ENCODE measurements around the gene UBE2E3.

The UBE2E3 gene

DNA sequence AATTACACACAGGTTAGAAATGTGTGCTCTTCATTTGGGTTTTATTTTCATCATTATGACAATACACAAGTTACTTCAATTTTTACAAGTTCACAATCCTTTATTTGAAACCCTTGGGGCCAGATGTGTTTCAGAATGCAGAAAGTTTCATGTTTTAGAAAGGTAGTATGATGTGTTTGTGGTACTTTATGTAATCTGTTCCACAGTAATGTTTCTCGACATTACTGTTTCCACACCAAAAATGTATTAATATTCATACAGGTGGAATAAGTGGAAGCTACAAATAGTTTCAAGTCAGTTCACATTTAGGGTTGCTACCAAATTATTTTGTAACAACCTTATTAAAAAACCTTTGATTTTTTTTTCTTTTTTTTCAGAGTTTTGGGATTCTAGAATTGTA, 10.4 kb downstream of the UBE2E3 start:
- Mint-ChIP-seq H3K9me3 (no peaks in the 10 kb centered on the region), H3K27me3 (no peaks in the 10 kb centered on the region), H3K27ac (no peak overlapping the region), H3K4me3 (no peak overlapping the region), H3K36me3 (ENCODE audit: low read depth) (peaks cover 37% of the 10 kb centered on the region), H3K4me1 (ENCODE audit: low read depth) (peaks cover 11% of the 10 kb centered on the region)

GRCh38 chr2:180991361-180991760, 11.0 kb downstream of the UBE2E3 start:
- Mint-ChIP-seq H3K4me1 (ENCODE audit: low read depth) (peaks cover 7% of the 10 kb centered on the region), H3K27ac (no peak overlapping the region), H3K4me3 (no peak overlapping the region), H3K27me3 (no peaks in the 10 kb centered on the region), H3K9me3 (no peaks in the 10 kb centered on the region), H3K36me3 (ENCODE audit: low read depth) (peaks cover 33% of the 10 kb centered on the region)

DNA sequence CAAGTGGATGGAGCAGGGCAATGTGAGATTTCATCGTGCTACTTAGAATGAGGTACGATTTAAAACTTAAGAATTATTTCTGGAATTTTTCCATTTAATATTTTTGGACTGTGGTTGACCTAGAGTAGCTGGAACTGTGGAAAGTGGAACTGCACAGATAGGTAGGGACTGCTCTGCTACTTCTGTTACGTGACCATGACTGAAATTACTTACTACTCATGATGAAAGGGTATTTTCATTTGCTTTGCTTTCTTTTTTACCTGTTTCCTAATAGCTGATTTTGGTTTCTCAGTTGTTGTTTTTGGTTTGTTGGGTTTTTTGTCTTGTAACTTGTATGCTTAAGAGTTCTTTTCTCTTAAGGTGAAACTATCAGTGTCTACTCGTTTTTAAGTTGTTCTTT, 11.4 kb downstream of the UBE2E3 start:
- Mint-ChIP-seq H3K27ac (no peak overlapping the region), H3K4me1 (ENCODE audit: low read depth) (peaks cover 7% of the 10 kb centered on the region), H3K27me3 (no peaks in the 10 kb centered on the region), H3K4me3 (no peak overlapping the region), H3K9me3 (no peaks in the 10 kb centered on the region), H3K36me3 (ENCODE audit: low read depth) (peaks cover 34% of the 10 kb centered on the region)

GRCh38 chr2:180992994-180993393, 12.6 kb downstream of the UBE2E3 start:
- Mint-ChIP-seq H3K27me3 (no peaks in the 10 kb centered on the region), H3K4me1 (ENCODE audit: low read depth) (peaks cover 11% of the 10 kb centered on the region), H3K9me3 (no peaks in the 10 kb centered on the region), H3K36me3 (ENCODE audit: low read depth) (peaks cover 46% of the 10 kb centered on the region), H3K27ac (no peak overlapping the region), H3K4me3 (no peak overlapping the region)

DNA sequence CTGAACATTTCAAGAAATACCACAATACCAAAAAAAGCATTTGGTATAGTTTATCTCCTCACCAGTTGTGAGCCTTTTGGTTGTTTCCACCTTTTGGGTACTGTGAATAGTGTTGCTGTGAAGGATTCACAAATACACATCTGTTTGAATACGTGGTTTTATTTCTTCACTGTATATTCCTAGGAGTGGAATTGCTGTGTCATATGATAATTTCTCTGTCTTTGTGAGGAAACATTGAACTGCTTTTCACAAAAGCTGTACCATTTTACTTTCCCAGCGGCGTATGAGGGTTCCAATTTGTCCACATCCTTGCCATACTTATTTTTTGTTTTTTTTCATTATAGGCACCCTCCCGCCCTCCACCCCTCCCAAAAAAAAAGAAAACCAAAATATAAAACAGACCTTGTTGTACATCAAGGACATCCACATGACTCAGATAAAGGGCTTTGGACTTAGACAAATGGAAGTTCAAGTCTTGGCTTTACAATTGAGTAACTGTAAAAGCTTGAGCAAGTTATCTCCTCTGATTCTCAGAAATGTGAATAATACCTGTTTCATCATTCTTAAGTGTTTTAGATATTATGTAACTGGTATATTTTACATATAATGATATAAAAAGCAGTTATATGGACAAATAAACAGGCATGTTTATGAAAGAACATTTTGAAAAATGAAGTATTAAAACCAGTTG, 19.0 kb downstream of the UBE2E3 start:
- no peaks in the 10 kb centered on the region for H3K9me3 Mint-ChIP-seq
- no peaks in the 10 kb centered on the region for H3K27me3 Mint-ChIP-seq
- peaks cover 23% of the 10 kb centered on the region for H3K36me3 Mint-ChIP-seq (ENCODE audit: low read depth)
- H3K4me3 Mint-ChIP-seq, result no peak overlapping the region
- H3K4me1 Mint-ChIP-seq (ENCODE audit: low read depth), result peaks cover 4% of the 10 kb centered on the region
- no peak overlapping the region for H3K27ac Mint-ChIP-seq

- Mint-ChIP-seq H3K27me3 (no peaks in the 10 kb centered on the region), H3K36me3 (ENCODE audit: low read depth) (peaks cover 5% of the 10 kb centered on the region), H3K27ac (no peak overlapping the region), H3K4me1 (ENCODE audit: low read depth) (no peaks in the 10 kb centered on the region), H3K4me3 (no peak overlapping the region), H3K9me3 (no peaks in the 10 kb centered on the region)
These were observed 24.4 kb downstream of the UBE2E3 start for GRCh38 chr2:181004647-181005325.

DNA sequence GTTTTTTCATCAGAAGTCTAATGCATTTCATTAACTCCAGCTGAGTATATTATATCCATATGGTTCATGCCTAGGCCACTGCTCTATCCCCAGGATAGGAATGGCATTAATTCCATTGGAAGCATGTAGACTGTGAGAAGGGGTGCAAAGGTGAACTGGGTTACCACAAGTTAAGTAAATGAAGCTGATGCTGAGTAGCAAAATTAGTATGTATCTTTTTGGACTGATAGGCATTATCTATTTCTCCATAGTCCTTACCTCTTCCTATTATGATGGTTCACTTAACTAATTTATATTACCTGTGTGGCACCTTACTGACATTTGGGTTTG, 24.9 kb downstream of the UBE2E3 start:
- no peak overlapping the region for H3K27ac Mint-ChIP-seq
- no peak overlapping the region for H3K4me3 Mint-ChIP-seq
- no peaks in the 10 kb centered on the region for H3K27me3 Mint-ChIP-seq
- peaks cover 3% of the 10 kb centered on the region for H3K4me1 Mint-ChIP-seq (ENCODE audit: low read depth)
- H3K36me3 Mint-ChIP-seq (ENCODE audit: low read depth), result peaks cover 5% of the 10 kb centered on the region
- H3K9me3 Mint-ChIP-seq, result no peaks in the 10 kb centered on the region

- H3K36me3 Mint-ChIP-seq (ENCODE audit: low read depth), result peaks cover 5% of the 10 kb centered on the region
- peaks cover 7% of the 10 kb centered on the region for H3K4me1 Mint-ChIP-seq (ENCODE audit: low read depth)
- H3K4me3 Mint-ChIP-seq, result no peak overlapping the region
- H3K9me3 Mint-ChIP-seq, result no peaks in the 10 kb centered on the region
- no peak overlapping the region for H3K27ac Mint-ChIP-seq
- H3K27me3 Mint-ChIP-seq, result no peaks in the 10 kb centered on the region
These were observed 25.4 kb downstream of the UBE2E3 start for GRCh38 chr2:181005809-181006208.

DNA sequence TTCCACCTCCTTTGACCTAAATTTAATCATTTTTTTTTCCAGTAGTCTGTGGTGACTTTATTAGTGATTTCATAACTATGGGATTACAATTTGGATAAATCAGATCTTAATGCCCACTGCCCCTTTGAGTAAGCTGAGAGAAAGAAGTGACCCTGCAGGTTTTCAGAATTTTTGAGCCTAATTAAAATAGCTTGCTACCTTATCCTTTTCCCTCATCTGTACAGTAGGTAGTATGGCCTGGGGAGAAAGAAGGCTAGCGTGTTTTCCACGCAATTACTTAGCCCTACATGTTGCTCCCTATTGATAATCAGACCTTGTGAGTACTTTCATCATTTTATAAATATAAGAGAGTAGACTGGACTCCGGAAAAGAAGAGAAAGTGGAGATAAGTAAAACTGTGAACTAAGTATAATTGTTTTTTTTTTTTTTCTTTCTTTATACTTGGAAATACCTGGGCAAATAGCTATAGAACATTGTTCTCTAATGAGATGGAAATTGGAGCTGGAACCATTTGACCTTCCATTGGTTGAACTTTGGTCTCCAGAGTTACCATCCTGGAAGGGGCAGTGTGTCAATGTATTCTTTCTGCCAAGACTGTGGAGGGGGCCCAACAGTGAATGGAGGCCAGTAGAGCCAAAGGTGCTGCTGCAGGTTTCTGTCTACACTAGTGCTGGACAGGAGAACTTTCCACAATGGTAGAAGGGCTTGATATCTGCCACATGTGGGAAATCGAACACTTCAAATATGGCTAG, 26.9 kb downstream of the UBE2E3 start:
- H3K9me3 Mint-ChIP-seq, result no peaks in the 10 kb centered on the region
- H3K4me3 Mint-ChIP-seq, result no peak overlapping the region
- no peaks in the 10 kb centered on the region for H3K27me3 Mint-ChIP-seq
- H3K36me3 Mint-ChIP-seq (ENCODE audit: low read depth), result peaks cover 5% of the 10 kb centered on the region
- H3K27ac Mint-ChIP-seq, result no peak overlapping the region
- H3K4me1 Mint-ChIP-seq (ENCODE audit: low read depth), result peaks cover 7% of the 10 kb centered on the region

DNA sequence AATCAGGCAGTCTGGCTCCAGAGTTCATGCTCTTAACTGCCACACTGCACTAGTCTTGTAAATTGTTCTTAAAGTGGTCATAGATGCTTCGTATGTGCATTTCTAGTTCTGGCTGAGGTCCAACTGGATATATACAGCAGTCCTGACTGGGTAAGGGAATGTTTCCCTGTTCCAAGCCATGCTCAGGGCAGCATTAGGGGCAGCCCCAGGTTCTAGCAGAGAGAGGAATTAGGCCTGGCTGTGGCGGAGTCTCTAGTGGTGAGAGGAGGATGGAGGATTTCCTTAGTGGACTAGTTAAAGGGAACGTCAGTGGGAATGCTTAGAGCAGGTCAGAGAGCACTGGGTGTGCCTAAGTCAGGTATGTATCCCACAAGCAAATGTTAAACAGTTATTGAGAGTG, 28.0 kb downstream of the UBE2E3 start:
- Mint-ChIP-seq H3K4me1 (ENCODE audit: low read depth) (peaks cover 7% of the 10 kb centered on the region), H3K27me3 (no peaks in the 10 kb centered on the region), H3K27ac (no peak overlapping the region)

DNA sequence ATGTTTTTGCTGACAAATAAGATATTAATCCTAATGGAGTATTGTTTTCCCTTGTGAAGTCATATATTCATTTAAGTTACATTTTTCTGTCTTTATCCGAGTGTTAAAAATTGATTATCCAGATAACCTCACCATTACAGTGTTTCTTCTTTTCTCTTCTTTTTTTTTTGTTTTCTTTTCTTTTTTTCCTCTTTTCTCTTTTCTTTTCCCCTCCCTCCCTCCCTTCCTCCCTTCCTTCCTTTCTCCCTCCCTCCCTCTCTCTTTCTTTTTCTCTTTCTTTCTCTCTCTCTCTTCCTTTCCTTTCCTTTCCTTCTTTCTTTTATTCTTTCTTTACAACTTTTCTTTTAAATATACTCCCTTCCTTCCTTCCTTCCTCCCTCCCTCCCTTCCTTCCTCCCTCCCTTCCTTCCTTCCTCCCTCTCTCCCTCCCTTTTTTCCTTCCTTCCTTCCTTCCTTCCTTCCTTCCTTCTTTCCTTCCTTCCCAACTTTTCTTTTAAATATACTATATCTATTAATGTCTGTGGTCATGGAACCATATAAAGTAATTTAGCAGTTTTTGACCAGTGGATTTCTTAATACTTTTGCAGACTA, 40.9 kb downstream of the UBE2E3 start:
- Mint-ChIP-seq H3K4me1 (ENCODE audit: low read depth) (peaks cover 5% of the 10 kb centered on the region), H3K36me3 (ENCODE audit: low read depth) (no peaks in the 10 kb centered on the region), H3K27ac (no peak overlapping the region), H3K27me3 (no peaks in the 10 kb centered on the region), H3K9me3 (no peaks in the 10 kb centered on the region), H3K4me3 (no peak overlapping the region)

More for the DNA sequence above, 28.0 kb downstream of the UBE2E3 start:
- no peaks in the 10 kb centered on the region for H3K9me3 Mint-ChIP-seq
- no peak overlapping the region for H3K4me3 Mint-ChIP-seq
- peaks cover 5% of the 10 kb centered on the region for H3K36me3 Mint-ChIP-seq (ENCODE audit: low read depth)

- Mint-ChIP-seq H3K9me3 (no peaks in the 10 kb centered on the region), H3K27ac (no peak overlapping the region), H3K36me3 (ENCODE audit: low read depth) (no peaks in the 10 kb centered on the region), H3K4me1 (ENCODE audit: low read depth) (peaks cover 5% of the 10 kb centered on the region), H3K4me3 (no peak overlapping the region), H3K27me3 (no peaks in the 10 kb centered on the region)
These were observed 42.2 kb downstream of the UBE2E3 start for GRCh38 chr2:181022652-181023051.

DNA sequence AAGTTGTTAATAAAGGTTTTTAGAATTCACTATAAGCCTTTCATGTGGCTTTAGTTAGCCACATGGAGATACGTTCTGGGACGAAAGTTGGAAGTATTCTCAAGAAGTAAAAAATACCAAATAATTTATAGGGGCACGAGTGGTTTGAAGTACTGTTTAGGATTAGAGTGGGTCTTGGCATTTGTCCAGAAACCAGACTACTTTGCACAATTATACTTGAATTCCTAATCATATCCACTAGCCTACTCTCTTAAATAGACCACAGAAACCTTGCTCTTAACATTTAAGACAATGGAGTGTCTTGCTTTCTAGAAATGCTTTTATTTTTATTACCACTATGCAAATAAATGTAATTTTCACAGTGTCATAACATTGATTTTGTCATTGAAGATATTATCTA, 44.6 kb downstream of the UBE2E3 start:
- Mint-ChIP-seq H3K4me1 (ENCODE audit: low read depth) (peaks cover 5% of the 10 kb centered on the region), H3K36me3 (ENCODE audit: low read depth) (no peaks in the 10 kb centered on the region)

GRCh38 chr2:181036445-181036844, 56.0 kb downstream of the UBE2E3 start:
- H3K36me3 Mint-ChIP-seq (ENCODE audit: low read depth), result peaks cover 6% of the 10 kb centered on the region
- no peak overlapping the region for H3K4me3 Mint-ChIP-seq
- H3K4me1 Mint-ChIP-seq (ENCODE audit: low read depth), result peaks cover 31% of the 10 kb centered on the region
- no peaks in the 10 kb centered on the region for H3K9me3 Mint-ChIP-seq
- H3K27me3 Mint-ChIP-seq, result no peaks in the 10 kb centered on the region
- H3K27ac Mint-ChIP-seq, result no peak overlapping the region

More for the DNA sequence above, 44.6 kb downstream of the UBE2E3 start:
- no peaks in the 10 kb centered on the region for H3K27me3 Mint-ChIP-seq
- no peaks in the 10 kb centered on the region for H3K9me3 Mint-ChIP-seq
- H3K27ac Mint-ChIP-seq, result no peak overlapping the region
- H3K4me3 Mint-ChIP-seq, result no peak overlapping the region

Measured in stimulated activated naive CD8-positive, alpha-beta T cell treated with anti-CD3 and anti-CD28 coated beads, Interleukin-15, Interleukin-2, amounts not matched to agents 100 ng/mL and 50 ng/mL, for 24 hours (primary cell).